ENCODE measurements around the gene WNT4. TPM values are rescaled to one million over a fixed set of nuclear protein-coding genes. Genes with fewer than 3 reads are reported as not detected.

WNT4 gene
- total RNA-seq, 2 donors from 2014 or later = not detected

GRCh38 chr1:22176258-22176657, 33.4 kb upstream of the WNT4 start:
- ATAC-seq (replicated peaks in 1 of 2) (peak; percentile 68 to 79), DNase-seq (peak; percentile 28 to 51)
- no peak overlapping the region for H3K27ac Mint-ChIP-seq
- H3K4me3 Mint-ChIP-seq = peak overlapping the region in 1 of 2 donors; percentile 67
- peaks cover 17% of the 10 kb centered on the region for H3K27me3 Mint-ChIP-seq (ENCODE audit: low read depth)
- H3K9me3 Mint-ChIP-seq = no peaks in the 10 kb centered on the region
- H3K36me3 Mint-ChIP-seq (ENCODE audit: insufficient read depth in 2 of 2) = no peaks in the 10 kb centered on the region
- H3K4me1 Mint-ChIP-seq (ENCODE audit: low read depth) = peaks cover 38% of the 10 kb centered on the region

GRCh38 chr1:22174446-22175220, 31.7 kb upstream of the WNT4 start:
- peaks cover 17% of the 10 kb centered on the region for H3K27me3 Mint-ChIP-seq (ENCODE audit: low read depth)
- H3K36me3 Mint-ChIP-seq (ENCODE audit: insufficient read depth in 2 of 2) = no peaks in the 10 kb centered on the region
- H3K4me3 Mint-ChIP-seq = no peak overlapping the region
- H3K4me1 Mint-ChIP-seq (ENCODE audit: low read depth) = peaks cover 38% of the 10 kb centered on the region
- H3K9me3 Mint-ChIP-seq = no peaks in the 10 kb centered on the region
- ATAC-seq (replicated peaks in 1 of 2) = no peak
- no peak for DNase-seq
- no peak overlapping the region for H3K27ac Mint-ChIP-seq

- Mint-ChIP-seq H3K36me3 (ENCODE audit: insufficient read depth in 2 of 2) (no peaks in the 10 kb centered on the region), H3K27me3 (ENCODE audit: low read depth) (peaks cover 18% of the 10 kb centered on the region), H3K27ac (no peak overlapping the region), H3K9me3 (no peaks in the 10 kb centered on the region), H3K4me3 (no peak overlapping the region), H3K4me1 (ENCODE audit: low read depth) (peaks cover 27% of the 10 kb centered on the region)
- ATAC-seq (replicated peaks in 1 of 2) (no peak), DNase-seq (no peak)
Observed at GRCh38 chr1:22171951-22172715, 29.2 kb upstream of the WNT4 start.

DNA sequence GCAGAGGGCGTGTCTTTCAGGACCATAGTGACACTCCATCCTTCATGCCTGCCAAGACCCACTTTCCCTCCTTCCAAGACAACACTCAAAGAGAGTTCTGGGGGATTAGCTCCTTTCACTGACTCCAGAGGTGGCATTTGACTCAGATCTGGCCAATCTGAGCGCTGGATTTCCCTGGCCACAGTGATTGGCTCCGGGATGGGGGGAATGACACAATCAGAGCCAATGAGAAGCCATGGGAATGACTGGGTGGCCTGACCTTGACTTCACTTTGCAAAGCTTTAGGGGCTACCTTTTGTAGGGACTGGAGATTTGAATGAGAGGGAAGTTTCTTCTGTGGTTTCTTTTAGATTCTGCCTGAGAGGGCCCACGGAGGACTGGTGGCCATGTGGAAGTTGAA, 26.9 kb upstream of the WNT4 start:
- ATAC-seq (replicated peaks in 1 of 2) (no peak), DNase-seq (no peak)
- Mint-ChIP-seq H3K9me3 (no peaks in the 10 kb centered on the region), H3K4me3 (no peak overlapping the region), H3K27me3 (ENCODE audit: low read depth) (peaks cover 21% of the 10 kb centered on the region), H3K36me3 (ENCODE audit: insufficient read depth in 2 of 2) (no peaks in the 10 kb centered on the region), H3K27ac (no peak overlapping the region), H3K4me1 (ENCODE audit: low read depth) (peaks cover 10% of the 10 kb centered on the region)

GRCh38 chr1:22168412-22168973, 25.6 kb upstream of the WNT4 start:
- no peak for DNase-seq
- Mint-ChIP-seq H3K27ac (no peak overlapping the region), H3K9me3 (no peaks in the 10 kb centered on the region), H3K4me1 (ENCODE audit: low read depth) (peaks cover 7% of the 10 kb centered on the region), H3K4me3 (no peak overlapping the region), H3K36me3 (ENCODE audit: insufficient read depth in 2 of 2) (no peaks in the 10 kb centered on the region), H3K27me3 (ENCODE audit: low read depth) (peaks cover 14% of the 10 kb centered on the region)
- ATAC-seq (replicated peaks in 1 of 2) = no peak

GRCh38 chr1:22166439-22166838, 23.5 kb upstream of the WNT4 start:
- Mint-ChIP-seq H3K27ac (no peak overlapping the region), H3K9me3 (no peaks in the 10 kb centered on the region), H3K4me1 (ENCODE audit: low read depth) (peaks cover 7% of the 10 kb centered on the region), H3K27me3 (ENCODE audit: low read depth) (peaks cover 14% of the 10 kb centered on the region), H3K4me3 (no peak overlapping the region), H3K36me3 (ENCODE audit: insufficient read depth in 2 of 2) (no peaks in the 10 kb centered on the region)
- ATAC-seq (replicated peaks in 1 of 2) (no peak), DNase-seq (no peak)

GRCh38 chr1:22164841-22165808, 22.2 kb upstream of the WNT4 start:
- Mint-ChIP-seq H3K4me1 (ENCODE audit: low read depth) (peaks cover 7% of the 10 kb centered on the region), H3K27ac (no peak overlapping the region), H3K27me3 (ENCODE audit: low read depth) (peaks cover 14% of the 10 kb centered on the region), H3K36me3 (ENCODE audit: insufficient read depth in 2 of 2) (no peaks in the 10 kb centered on the region), H3K4me3 (no peak overlapping the region), H3K9me3 (no peaks in the 10 kb centered on the region)
- DNase-seq = no peak
- no peak for ATAC-seq (replicated peaks in 1 of 2)

DNA sequence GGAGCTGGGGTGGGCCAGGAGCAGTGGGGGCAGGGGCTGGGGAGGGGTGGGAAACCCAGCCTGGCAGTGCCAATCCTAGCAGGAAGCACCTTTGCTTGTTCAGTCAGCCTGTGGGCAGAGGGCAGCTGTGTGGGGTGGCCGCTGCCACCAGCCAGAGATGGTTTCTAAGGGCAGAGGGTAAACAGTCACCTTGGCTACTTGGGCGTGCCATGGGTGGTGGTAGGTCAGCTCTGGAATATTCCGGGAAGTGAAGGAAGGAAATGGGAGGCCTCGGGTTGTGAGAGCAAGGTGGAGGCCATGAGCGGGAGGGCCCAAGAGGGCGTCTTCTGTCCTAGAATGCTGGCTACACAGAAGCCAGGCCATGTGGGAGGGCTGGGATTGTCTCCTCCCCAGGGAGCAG, 20.7 kb upstream of the WNT4 start:
- DNase-seq = no peak
- Mint-ChIP-seq H3K27ac (no peak overlapping the region), H3K9me3 (no peaks in the 10 kb centered on the region), H3K36me3 (ENCODE audit: insufficient read depth in 2 of 2) (no peaks in the 10 kb centered on the region), H3K4me1 (ENCODE audit: low read depth) (peaks cover 7% of the 10 kb centered on the region), H3K4me3 (no peak overlapping the region), H3K27me3 (ENCODE audit: low read depth) (peaks cover 8% of the 10 kb centered on the region)
- ATAC-seq (replicated peaks in 1 of 2) = no peak

- ATAC-seq (replicated peaks in 1 of 2) (no peak), DNase-seq (no peak)
- no peaks in the 10 kb centered on the region for H3K9me3 Mint-ChIP-seq
- H3K27ac Mint-ChIP-seq = no peak overlapping the region
- H3K4me3 Mint-ChIP-seq = no peak overlapping the region
- H3K27me3 Mint-ChIP-seq (ENCODE audit: low read depth) = peaks cover 8% of the 10 kb centered on the region
- peaks cover 7% of the 10 kb centered on the region for H3K4me1 Mint-ChIP-seq (ENCODE audit: low read depth)
- no peaks in the 10 kb centered on the region for H3K36me3 Mint-ChIP-seq (ENCODE audit: insufficient read depth in 2 of 2)
Observed at GRCh38 chr1:22163137-22163536, 20.2 kb upstream of the WNT4 start.

- ATAC-seq (replicated peaks in 1 of 2) (no peak), DNase-seq (no peak)
- Mint-ChIP-seq H3K27ac (no peak overlapping the region), H3K9me3 (no peaks in the 10 kb centered on the region), H3K27me3 (ENCODE audit: low read depth) (no peaks in the 10 kb centered on the region), H3K36me3 (ENCODE audit: insufficient read depth in 2 of 2) (no peaks in the 10 kb centered on the region), H3K4me3 (no peak overlapping the region), H3K4me1 (ENCODE audit: low read depth) (peaks cover 2% of the 10 kb centered on the region)
Observed at GRCh38 chr1:22159891-22160290, 17.0 kb upstream of the WNT4 start.

GRCh38 chr1:22158654-22159053, 15.8 kb upstream of the WNT4 start:
- Mint-ChIP-seq H3K36me3 (ENCODE audit: insufficient read depth in 2 of 2) (no peaks in the 10 kb centered on the region), H3K27me3 (ENCODE audit: low read depth) (peaks cover 3% of the 10 kb centered on the region), H3K9me3 (no peaks in the 10 kb centered on the region), H3K27ac (no peak overlapping the region), H3K4me1 (ENCODE audit: low read depth) (no peaks in the 10 kb centered on the region), H3K4me3 (no peak overlapping the region)
- DNase-seq (no peak), ATAC-seq (replicated peaks in 1 of 2) (no peak)

- Mint-ChIP-seq H3K27ac (no peak overlapping the region), H3K4me1 (ENCODE audit: low read depth) (no peaks in the 10 kb centered on the region), H3K9me3 (no peaks in the 10 kb centered on the region), H3K36me3 (ENCODE audit: insufficient read depth in 2 of 2) (no peaks in the 10 kb centered on the region), H3K27me3 (ENCODE audit: low read depth) (peaks cover 10% of the 10 kb centered on the region), H3K4me3 (no peak overlapping the region)
- DNase-seq (no peak), ATAC-seq (replicated peaks in 1 of 2) (no peak)
Observed at GRCh38 chr1:22157359-22157966, 14.6 kb upstream of the WNT4 start.

Data from activated T-cell treated with anti-CD3 and anti-CD28 coated beads, Interleukin-2, amount 50 U/mL, for 72 hours (primary cell).